Choroid plexus epithelial cell (primary cell): ENCODE data around the gene PRSS2.

ENCODE experiments used
- DNase-seq: peaks from one replicate; pipeline ENCODE4 v3.0.0-alpha.2; 2010; ENCODE audit warnings: low read depth
- H3K4me3 ChIP-seq: 2 replicates; pipeline ENCODE4 v1.5.1; 2011; ENCODE audit warnings: low read depth, mild to moderate bottlenecking, control low read depth, low read length, moderate library complexity
- CTCF ChIP-seq: conservative IDR thresholded peaks from 2 replicates; pipeline ENCODE4 v1.5.1; 2011; ENCODE audit warnings: low read depth, mild to moderate bottlenecking, control low read depth, inconsistent platforms, low read length, moderate library complexity

The PRSS2 gene

GRCh38 chr7:142795339-142795863 lies 24.6 kb downstream of the PRSS2 start:
- no peak for TF ChIP-seq CTCF
- DNase-seq, result no peak
- no peak overlapping the region for H3K4me3 ChIP-seq

- TF ChIP-seq CTCF, result no peak
- H3K4me3 ChIP-seq, result peak overlapping the region; percentile 75
- no peak for DNase-seq
Measured at GRCh38 chr7:142796001-142796500, 25.3 kb downstream of the PRSS2 start.

GRCh38 chr7:142796501-142797390 lies 26.0 kb downstream of the PRSS2 start:
- H3K4me3 ChIP-seq, result peak overlapping the region; percentile 75
- no peak for DNase-seq
- no peak for TF ChIP-seq CTCF

GRCh38 chr7:142797391-142798377 lies 26.9 kb downstream of the PRSS2 start:
- DNase-seq, result no peak
- peak overlapping the region; percentile 75 for H3K4me3 ChIP-seq
- no peak for TF ChIP-seq CTCF

GRCh38 chr7:142798451-142799436 lies 28.0 kb downstream of the PRSS2 start:
- no peak for DNase-seq
- TF ChIP-seq CTCF, result no peak
- H3K4me3 ChIP-seq, result peak overlapping the region; percentile 75

- peak overlapping the region; percentile 2 for H3K4me3 ChIP-seq
- no peak for TF ChIP-seq CTCF
- no peak for DNase-seq
Measured at GRCh38 chr7:142799437-142799835, 28.7 kb downstream of the PRSS2 start.
